Panc1 (cell line): ENCODE data around the gene NMRK2. TPM values are rescaled to one million over a fixed set of nuclear protein-coding genes. Genes with fewer than 3 reads are reported as not detected.
A peak's percentile ranks its signal among the peaks of the same experiment; 100 is the strongest.

Source experiments
- ATAC-seq: fragments of 200-7000 bp; cut with Tn5 transposase; 2 replicates; pipeline ENCODE4 v1.9.1; 2020; ENCODE audit warnings: mild to moderate bottlenecking, moderate library complexity
- BruUV-seq: library from RNA; stranded (reverse); fragments of 400-500 nt; replicated peaks from 2 replicates; lab custom pipeline; 2021; lab: Mats Ljungman, UMichigan
- CTCF ChIA-PET: fragments of 300-600 bp; sonication (Branson Sonifier 250); formaldehyde crosslinking; loops from one replicate; lab custom pipeline; 2022; ENCODE audit warnings: antibody characterized with exemption; lab: Charles Lee
- POLR2A ChIA-PET: fragments of 300-600 bp; sonication (Branson Sonifier 250); formaldehyde crosslinking; loops from one replicate; lab custom pipeline; 2022; ENCODE audit warnings: antibody characterized with exemption; lab: Charles Lee
- DNase-seq: peaks from one replicate; pipeline ENCODE4 v3.0.0-alpha.2; 2010; ENCODE audit warnings: low read depth, low spot score
- H3K27ac ChIP-seq: 2 replicates; pipeline ENCODE4 v1.5.1; 2011; ENCODE audit warnings: mild to moderate bottlenecking, low read length, inconsistent platforms
- H3K27me3 ChIP-seq: fragments of 200-500 bp; sonication (Bioruptor generic); 2 replicates; pipeline ENCODE4 v1.6.0; 2014; ENCODE audit warnings: low read length, inconsistent platforms; ENCODE audit not compliant: control insufficient read depth, insufficient read depth
- H3K36me3 ChIP-seq: fragments of 200-500 bp; sonication (Bioruptor generic); 2 replicates; pipeline ENCODE4 v1.5.1; 2014; ENCODE audit warnings: inconsistent platforms, mild to moderate bottlenecking, low read length, moderate library complexity; ENCODE audit not compliant: control insufficient read depth, insufficient read depth
- H3K4me1 ChIP-seq: 2 replicates; pipeline ENCODE4 v1.5.1; 2011; ENCODE audit warnings: inconsistent platforms, mild to moderate bottlenecking, low read length, moderate library complexity; ENCODE audit not compliant: control insufficient read depth, insufficient read depth
- H3K4me3 ChIP-seq, 2 experiments: 2 replicates each; pipeline ENCODE4 v1.5.1; 2011 to 2012; ENCODE audit warnings: low read depth in 2 of 2, low read length in 2 of 2, mild to moderate bottlenecking in 2 of 2, inconsistent platforms in 1 of 2, moderate library complexity in 1 of 2
- H3K9me3 ChIP-seq: fragments of 200-500 bp; sonication (Bioruptor generic); 2 replicates; pipeline ENCODE4 v1.5.1; 2014; ENCODE audit warnings: low read depth, mild to moderate bottlenecking, inconsistent platforms, low read length, moderate library complexity; ENCODE audit not compliant: control insufficient read depth, insufficient read depth
- POLR2AphosphoS5 ChIP-seq: IDR thresholded peaks from 2 replicates; pipeline ENCODE4 v1.6.1; 2012; ENCODE audit warnings: mild to moderate bottlenecking, low read depth, low read length, moderate library complexity
- SIN3A ChIP-seq: IDR thresholded peaks from 2 replicates; pipeline ENCODE4 v1.6.1; 2012; ENCODE audit warnings: low read depth, mild to moderate bottlenecking, low read length, moderate library complexity, borderline replicate concordance; ENCODE audit not compliant: insufficient read depth
- TCF7L2 ChIP-seq: IDR thresholded peaks from 2 replicates; pipeline ENCODE4 v1.6.1; 2011; ENCODE audit warnings: mild to moderate bottlenecking, low read depth, low read length, inconsistent platforms
- in situ Hi-C: cut with HindIII; loops from 2 replicates; pipeline ENCODE4 v1.10.0; 2016; ENCODE audit warnings: low sequenced_read_pairs, low pct_unique_long_range_greater_than_20kb
- intact Hi-C: fragments of 100-400 bp; cut with micrococcal nuclease; formaldehyde crosslinking; loops from one replicate; pipeline ENCODE4 v1.10.0; 2022; ENCODE audit not compliant: unreplicated experiment
- total RNA-seq: library from RNA; stranded (reverse); gene quantifications from one replicate; pipeline ENCODE4 v1.2.1, GENCODE V29; 2021; ENCODE audit not compliant: unreplicated experiment
- TF ChIP-seq, protein P1 (sequence below): fragments of 450-650 bp; IDR thresholded peaks from 2 replicates; pipeline ENCODE4 v1.5.1; 2017; ENCODE audit warnings: mild to moderate bottlenecking
- TF ChIP-seq, protein P2 (sequence below), 2 experiments: IDR thresholded peaks; 2 replicates each; pipeline ENCODE4 v1.6.1; 2011 to 2012; ENCODE audit warnings: low read depth in 2 of 2, control low read depth in 1 of 2, low read length in 1 of 2, mild to moderate bottlenecking in 1 of 2, moderate library complexity in 1 of 2; ENCODE audit not compliant: insufficient read depth in 1 of 2

Gene NMRK2
- total RNA-seq, 1 experiment from 2014 or later: 0.21 TPM

DNA sequence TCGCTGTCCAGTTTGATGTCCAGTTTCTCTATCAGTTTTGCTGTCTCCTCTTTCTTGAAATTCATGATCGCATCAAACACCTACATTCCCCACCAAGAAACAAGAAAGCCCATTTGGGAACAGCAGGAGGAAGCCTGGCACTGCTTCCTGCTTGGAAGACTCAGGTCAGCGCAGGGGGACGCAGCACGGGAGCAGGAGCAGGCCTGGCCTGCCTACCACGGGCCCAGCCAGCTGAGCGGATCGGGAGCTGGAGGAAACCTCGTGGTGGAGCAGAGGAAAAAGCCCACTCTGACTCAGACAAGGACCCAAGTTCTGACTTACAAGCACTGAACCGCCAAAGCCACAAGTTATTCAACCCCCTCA, 48.5 kb downstream of the NMRK2 start:
- in situ Hi-C loops: no loop called here
- ChIA-PET CTCF (interaction anchor here (0.6 kb wide), 1 partner anchor 307 kb away, joined by 5 read pairs; no protein-coding TSS in a partner anchor), POLR2A (no interaction called here)
- no peaks in the 10 kb centered on the region for H3K27me3 ChIP-seq
- H3K36me3 ChIP-seq: peaks cover 37% of the 10 kb centered on the region
- DNase-seq (no peak), ATAC-seq (no peak)
- no TSS peak for BruUV-seq
- H3K4me3 ChIP-seq: no peak overlapping the region
- TF ChIP-seq, protein P1, sequence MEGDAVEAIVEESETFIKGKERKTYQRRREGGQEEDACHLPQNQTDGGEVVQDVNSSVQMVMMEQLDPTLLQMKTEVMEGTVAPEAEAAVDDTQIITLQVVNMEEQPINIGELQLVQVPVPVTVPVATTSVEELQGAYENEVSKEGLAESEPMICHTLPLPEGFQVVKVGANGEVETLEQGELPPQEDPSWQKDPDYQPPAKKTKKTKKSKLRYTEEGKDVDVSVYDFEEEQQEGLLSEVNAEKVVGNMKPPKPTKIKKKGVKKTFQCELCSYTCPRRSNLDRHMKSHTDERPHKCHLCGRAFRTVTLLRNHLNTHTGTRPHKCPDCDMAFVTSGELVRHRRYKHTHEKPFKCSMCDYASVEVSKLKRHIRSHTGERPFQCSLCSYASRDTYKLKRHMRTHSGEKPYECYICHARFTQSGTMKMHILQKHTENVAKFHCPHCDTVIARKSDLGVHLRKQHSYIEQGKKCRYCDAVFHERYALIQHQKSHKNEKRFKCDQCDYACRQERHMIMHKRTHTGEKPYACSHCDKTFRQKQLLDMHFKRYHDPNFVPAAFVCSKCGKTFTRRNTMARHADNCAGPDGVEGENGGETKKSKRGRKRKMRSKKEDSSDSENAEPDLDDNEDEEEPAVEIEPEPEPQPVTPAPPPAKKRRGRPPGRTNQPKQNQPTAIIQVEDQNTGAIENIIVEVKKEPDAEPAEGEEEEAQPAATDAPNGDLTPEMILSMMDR: no peak
- TF ChIP-seq, protein P2, sequence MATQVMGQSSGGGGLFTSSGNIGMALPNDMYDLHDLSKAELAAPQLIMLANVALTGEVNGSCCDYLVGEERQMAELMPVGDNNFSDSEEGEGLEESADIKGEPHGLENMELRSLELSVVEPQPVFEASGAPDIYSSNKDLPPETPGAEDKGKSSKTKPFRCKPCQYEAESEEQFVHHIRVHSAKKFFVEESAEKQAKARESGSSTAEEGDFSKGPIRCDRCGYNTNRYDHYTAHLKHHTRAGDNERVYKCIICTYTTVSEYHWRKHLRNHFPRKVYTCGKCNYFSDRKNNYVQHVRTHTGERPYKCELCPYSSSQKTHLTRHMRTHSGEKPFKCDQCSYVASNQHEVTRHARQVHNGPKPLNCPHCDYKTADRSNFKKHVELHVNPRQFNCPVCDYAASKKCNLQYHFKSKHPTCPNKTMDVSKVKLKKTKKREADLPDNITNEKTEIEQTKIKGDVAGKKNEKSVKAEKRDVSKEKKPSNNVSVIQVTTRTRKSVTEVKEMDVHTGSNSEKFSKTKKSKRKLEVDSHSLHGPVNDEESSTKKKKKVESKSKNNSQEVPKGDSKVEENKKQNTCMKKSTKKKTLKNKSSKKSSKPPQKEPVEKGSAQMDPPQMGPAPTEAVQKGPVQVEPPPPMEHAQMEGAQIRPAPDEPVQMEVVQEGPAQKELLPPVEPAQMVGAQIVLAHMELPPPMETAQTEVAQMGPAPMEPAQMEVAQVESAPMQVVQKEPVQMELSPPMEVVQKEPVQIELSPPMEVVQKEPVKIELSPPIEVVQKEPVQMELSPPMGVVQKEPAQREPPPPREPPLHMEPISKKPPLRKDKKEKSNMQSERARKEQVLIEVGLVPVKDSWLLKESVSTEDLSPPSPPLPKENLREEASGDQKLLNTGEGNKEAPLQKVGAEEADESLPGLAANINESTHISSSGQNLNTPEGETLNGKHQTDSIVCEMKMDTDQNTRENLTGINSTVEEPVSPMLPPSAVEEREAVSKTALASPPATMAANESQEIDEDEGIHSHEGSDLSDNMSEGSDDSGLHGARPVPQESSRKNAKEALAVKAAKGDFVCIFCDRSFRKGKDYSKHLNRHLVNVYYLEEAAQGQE (IDR thresholded peaks at IDR 0.05; ENCODE audit: insufficient read depth in 1 of 2, low read depth in 2 of 2, low read length in 1 of 2): no peak
- TF ChIP-seq POLR2AphosphoS5 (no peak), SIN3A (no peak), TCF7L2 (no peak)
- intact Hi-C loops: loop anchor here (10.0 kb wide), 1 partner anchor 223 kb away; no protein-coding TSS in a partner anchor
- peaks cover 3% of the 10 kb centered on the region for H3K4me1 ChIP-seq
- no peak overlapping the region; the same call in 1 of the 2 replicates for H3K27ac ChIP-seq
- H3K9me3 ChIP-seq: no peaks in the 10 kb centered on the region

DNA sequence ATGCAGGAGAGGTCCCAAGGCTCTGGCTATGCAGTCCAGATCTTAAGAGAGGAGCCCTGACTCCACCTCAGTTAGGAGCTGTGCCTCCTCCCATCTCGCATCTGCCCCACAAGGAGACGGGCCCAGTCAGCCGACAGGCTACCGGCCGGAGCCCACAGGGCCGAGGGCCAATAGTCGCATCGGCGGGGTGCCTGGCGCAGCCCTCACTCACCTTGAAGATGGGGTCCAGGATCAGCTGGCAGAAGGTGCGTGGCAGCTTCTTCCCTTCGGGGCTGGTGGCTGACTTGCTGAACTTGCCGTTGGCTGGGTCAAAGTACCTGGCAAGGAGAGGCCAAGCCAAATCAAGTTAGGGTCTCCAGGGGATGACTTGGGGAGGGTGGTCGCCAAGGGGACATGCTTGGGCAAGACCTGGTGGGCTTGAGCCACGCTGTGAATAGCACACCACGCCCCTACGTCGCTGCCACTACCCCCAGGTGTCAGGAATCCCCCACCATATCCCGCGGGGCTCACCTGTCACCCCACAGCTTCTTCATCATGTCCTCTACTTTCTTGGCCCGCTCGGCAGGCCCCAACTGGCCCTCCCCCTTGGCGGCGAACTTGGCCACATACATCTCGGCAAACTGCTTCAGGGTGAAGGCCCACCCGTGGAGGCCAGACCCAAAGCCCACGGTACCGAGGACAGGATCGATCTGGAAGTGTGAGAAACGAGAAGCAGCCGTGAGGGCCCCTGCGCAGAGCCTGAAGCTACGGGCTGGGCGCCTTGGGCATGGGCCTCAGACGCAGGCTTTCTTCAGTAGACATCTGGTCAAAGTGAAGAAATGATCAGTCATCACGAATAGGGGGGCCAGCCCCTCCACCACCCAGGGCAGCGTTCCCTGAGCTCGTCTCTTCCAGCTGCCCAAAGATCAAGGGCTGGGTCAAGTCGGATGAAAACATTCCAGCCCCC, 49.1 kb downstream of the NMRK2 start:
- peak overlapping the region; percentile 82; the same call in 1 of the 2 replicates for H3K27ac ChIP-seq
- H3K4me3 ChIP-seq: no peak overlapping the region
- no peak for ATAC-seq
- no TSS peak for BruUV-seq
- peaks cover 3% of the 10 kb centered on the region for H3K4me1 ChIP-seq
- POLR2A ChIA-PET: no interaction called here
- TF ChIP-seq, protein P1: no peak
- TF ChIP-seq SIN3A: no peak
- TF ChIP-seq POLR2AphosphoS5: peak; percentile 25; the same call in 1 of the 2 replicates
- in situ Hi-C loops (no loop called here), intact Hi-C loops (loop anchor here (10.0 kb wide), 1 partner anchor 223 kb away; no protein-coding TSS in a partner anchor)
- no peak for DNase-seq
- H3K9me3 ChIP-seq: no peaks in the 10 kb centered on the region
- H3K36me3 ChIP-seq: peaks cover 37% of the 10 kb centered on the region
- no peaks in the 10 kb centered on the region for H3K27me3 ChIP-seq
- CTCF ChIA-PET: interaction anchor here (0.6 kb wide), 1 partner anchor 307 kb away, joined by 5 read pairs; no protein-coding TSS in a partner anchor
